ENCODE data around the gene DTYMK. TPM values are rescaled to one million over a fixed set of nuclear protein-coding genes. Genes with fewer than 3 reads are reported as not detected.

The DTYMK gene
- total RNA-seq, 1 experiment from 2014 or later, result 66.3 TPM

DNA sequence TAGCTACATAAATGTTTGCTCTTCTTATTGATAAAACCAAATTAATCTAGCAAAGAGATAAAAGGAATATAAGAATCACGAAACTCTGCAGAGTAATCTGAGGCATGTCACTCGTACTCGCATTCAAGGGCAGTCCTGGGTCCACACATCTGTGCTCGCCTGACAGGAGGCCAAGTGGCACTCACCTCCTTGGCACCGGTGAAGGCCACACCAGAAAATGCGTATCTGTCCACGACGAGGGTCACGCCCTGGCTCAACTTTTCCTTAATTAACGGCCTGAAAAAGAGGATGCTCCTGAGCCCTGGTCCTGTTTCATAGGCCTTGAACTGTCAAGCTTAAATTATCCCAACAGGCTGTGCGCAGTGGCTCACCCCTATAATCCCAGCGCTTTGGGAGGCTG is 6.6 kb downstream of the DTYMK start:
- Mint-ChIP-seq H3K4me1 (ENCODE audit: insufficient read depth, unreplicated experiment) (peaks cover 12% of the 10 kb centered on the region), H3K9me3 (ENCODE audit: unreplicated experiment) (no peaks in the 10 kb centered on the region), H3K4me3 (ENCODE audit: unreplicated experiment) (no peak overlapping the region), H3K27me3 (ENCODE audit: insufficient read depth, unreplicated experiment) (no peaks in the 10 kb centered on the region), H3K27ac (ENCODE audit: low read depth, unreplicated experiment) (no peak overlapping the region), H3K36me3 (ENCODE audit: insufficient read depth, unreplicated experiment) (peaks cover 45% of the 10 kb centered on the region)
- ChIA-PET CTCF (interaction anchor here (0.6 kb wide), 1 partner anchor 20 kb away, joined by 3 read pairs; no protein-coding TSS in a partner anchor), POLR2A (no interaction called here)
- intact Hi-C loops (cut with micrococcal nuclease), result no loop called here
- TF ChIP-seq, protein P1, sequence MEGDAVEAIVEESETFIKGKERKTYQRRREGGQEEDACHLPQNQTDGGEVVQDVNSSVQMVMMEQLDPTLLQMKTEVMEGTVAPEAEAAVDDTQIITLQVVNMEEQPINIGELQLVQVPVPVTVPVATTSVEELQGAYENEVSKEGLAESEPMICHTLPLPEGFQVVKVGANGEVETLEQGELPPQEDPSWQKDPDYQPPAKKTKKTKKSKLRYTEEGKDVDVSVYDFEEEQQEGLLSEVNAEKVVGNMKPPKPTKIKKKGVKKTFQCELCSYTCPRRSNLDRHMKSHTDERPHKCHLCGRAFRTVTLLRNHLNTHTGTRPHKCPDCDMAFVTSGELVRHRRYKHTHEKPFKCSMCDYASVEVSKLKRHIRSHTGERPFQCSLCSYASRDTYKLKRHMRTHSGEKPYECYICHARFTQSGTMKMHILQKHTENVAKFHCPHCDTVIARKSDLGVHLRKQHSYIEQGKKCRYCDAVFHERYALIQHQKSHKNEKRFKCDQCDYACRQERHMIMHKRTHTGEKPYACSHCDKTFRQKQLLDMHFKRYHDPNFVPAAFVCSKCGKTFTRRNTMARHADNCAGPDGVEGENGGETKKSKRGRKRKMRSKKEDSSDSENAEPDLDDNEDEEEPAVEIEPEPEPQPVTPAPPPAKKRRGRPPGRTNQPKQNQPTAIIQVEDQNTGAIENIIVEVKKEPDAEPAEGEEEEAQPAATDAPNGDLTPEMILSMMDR (IDR thresholded peaks at IDR 0.05; ENCODE audit: unreplicated experiment), result no peak
- DNase-seq (ENCODE audit: unreplicated experiment), result no peak
- no TSS peak for BruUV-seq (replicated peaks)

DNA sequence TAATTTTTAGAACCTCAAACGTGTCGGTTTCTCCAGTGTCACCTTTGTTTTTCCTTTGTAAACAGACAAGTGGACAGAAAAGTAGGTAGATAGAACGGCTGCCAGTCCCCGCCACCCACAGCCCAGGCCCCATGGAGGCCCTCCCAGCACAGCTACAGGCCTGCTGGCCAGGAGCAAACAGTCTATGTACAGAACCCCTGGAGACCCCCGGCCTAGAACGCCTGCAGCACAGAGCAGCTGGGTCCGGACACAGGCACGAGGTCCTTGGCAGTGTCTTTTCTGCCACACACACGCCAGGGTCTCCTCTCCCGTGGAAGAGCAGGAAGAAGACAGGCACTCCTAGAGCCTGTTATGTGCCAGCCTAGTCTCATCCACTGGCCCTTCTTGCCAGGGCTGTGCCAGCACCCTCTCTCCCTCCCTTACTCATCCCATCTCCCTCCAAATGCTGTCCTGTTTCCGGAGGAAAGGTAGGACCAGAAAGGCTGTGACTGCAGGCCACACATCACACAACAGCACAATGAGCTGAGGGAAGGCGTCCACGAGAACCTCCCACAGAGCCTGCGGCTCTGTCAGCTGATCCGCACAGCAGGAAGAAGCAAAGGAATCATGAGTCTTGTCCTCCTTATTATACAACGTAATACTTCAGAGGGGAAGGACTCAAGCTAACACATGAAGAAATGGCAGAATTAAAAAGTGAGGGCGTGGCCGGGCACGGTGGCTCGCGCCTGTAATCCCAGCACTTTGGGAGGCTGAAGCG is 7.7 kb downstream of the DTYMK start:
- POLR2A ChIA-PET, result no interaction called here
- Mint-ChIP-seq H3K27ac (ENCODE audit: low read depth, unreplicated experiment) (no peak overlapping the region), H3K9me3 (ENCODE audit: unreplicated experiment) (no peaks in the 10 kb centered on the region), H3K4me1 (ENCODE audit: insufficient read depth, unreplicated experiment) (peaks cover 6% of the 10 kb centered on the region), H3K27me3 (ENCODE audit: insufficient read depth, unreplicated experiment) (no peaks in the 10 kb centered on the region), H3K4me3 (ENCODE audit: unreplicated experiment) (no peak overlapping the region), H3K36me3 (ENCODE audit: insufficient read depth, unreplicated experiment) (peaks cover 48% of the 10 kb centered on the region)
- DNase-seq (ENCODE audit: unreplicated experiment), result no peak
- intact Hi-C loops (cut with micrococcal nuclease), result no loop called here
- CTCF ChIA-PET, result interaction anchor here (0.6 kb wide), 1 partner anchor 21 kb away, joined by 3 read pairs; no protein-coding TSS in a partner anchor
- TF ChIP-seq, protein P1 (IDR thresholded peaks at IDR 0.05; ENCODE audit: unreplicated experiment), result no peak
- BruUV-seq (replicated peaks), result no TSS peak

DNA sequence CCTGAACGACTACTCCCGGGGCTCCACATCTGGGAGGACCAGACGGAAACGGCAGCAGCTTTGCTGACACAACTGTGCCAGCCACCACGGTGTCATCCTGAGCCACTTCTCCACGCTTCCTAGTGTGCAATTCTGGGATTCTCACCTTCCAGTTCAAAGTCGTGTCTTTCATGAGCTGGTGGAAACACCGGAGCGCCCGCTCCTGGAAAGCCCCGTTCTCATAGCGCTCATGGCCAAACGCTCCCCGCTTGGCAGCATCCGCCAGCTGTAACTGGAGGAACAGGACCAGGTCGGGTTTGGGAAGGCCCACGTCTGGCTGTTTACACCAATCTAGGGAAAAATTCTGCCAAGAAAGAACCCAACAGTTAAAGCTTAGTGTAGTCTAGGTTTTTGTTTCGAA is 8.3 kb downstream of the DTYMK start:
- Mint-ChIP-seq H3K9me3 (ENCODE audit: unreplicated experiment) (no peaks in the 10 kb centered on the region), H3K4me1 (ENCODE audit: insufficient read depth, unreplicated experiment) (peaks cover 6% of the 10 kb centered on the region), H3K4me3 (ENCODE audit: unreplicated experiment) (no peak overlapping the region), H3K27ac (ENCODE audit: low read depth, unreplicated experiment) (no peak overlapping the region), H3K36me3 (ENCODE audit: insufficient read depth, unreplicated experiment) (peaks cover 48% of the 10 kb centered on the region), H3K27me3 (ENCODE audit: insufficient read depth, unreplicated experiment) (no peaks in the 10 kb centered on the region)
- POLR2A ChIA-PET, result no interaction called here
- BruUV-seq (replicated peaks), result no TSS peak
- intact Hi-C loops (cut with micrococcal nuclease), result no loop called here
- DNase-seq (ENCODE audit: unreplicated experiment), result no peak
- TF ChIP-seq, protein P1 (IDR thresholded peaks at IDR 0.05; ENCODE audit: unreplicated experiment), result no peak
- CTCF ChIA-PET, result no interaction called here

DNA sequence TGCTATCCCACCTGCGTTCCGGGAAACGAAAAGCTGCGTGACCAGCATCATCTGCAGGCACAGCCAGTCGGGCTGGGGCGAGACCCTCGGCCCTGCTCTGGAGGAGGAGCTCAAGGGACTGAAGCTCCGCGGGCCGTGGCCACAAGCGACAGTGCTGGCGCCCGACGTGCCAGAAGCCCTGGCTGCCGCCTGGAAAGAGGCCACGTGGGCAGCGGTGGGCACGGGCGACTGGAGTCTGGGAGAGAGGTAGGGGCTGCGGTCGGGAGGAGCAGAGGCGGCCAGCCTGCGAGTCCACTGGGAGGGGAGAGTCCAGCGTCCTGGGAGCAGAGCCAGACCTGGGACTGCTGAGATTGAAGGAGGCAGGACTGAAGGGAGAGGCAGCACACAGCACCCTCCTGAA is 9.2 kb downstream of the DTYMK start:
- Mint-ChIP-seq H3K4me1 (ENCODE audit: insufficient read depth, unreplicated experiment) (peaks cover 6% of the 10 kb centered on the region), H3K4me3 (ENCODE audit: unreplicated experiment) (no peak overlapping the region), H3K36me3 (ENCODE audit: insufficient read depth, unreplicated experiment) (peaks cover 48% of the 10 kb centered on the region), H3K27ac (ENCODE audit: low read depth, unreplicated experiment) (no peak overlapping the region), H3K27me3 (ENCODE audit: insufficient read depth, unreplicated experiment) (no peaks in the 10 kb centered on the region), H3K9me3 (ENCODE audit: unreplicated experiment) (no peaks in the 10 kb centered on the region)
- ChIA-PET POLR2A (no interaction called here), CTCF (no interaction called here)
- TF ChIP-seq, protein P1 (IDR thresholded peaks at IDR 0.05; ENCODE audit: unreplicated experiment), result no peak
- intact Hi-C loops (cut with micrococcal nuclease), result no loop called here
- DNase-seq (ENCODE audit: unreplicated experiment), result no peak
- no TSS peak for BruUV-seq (replicated peaks)
